A204.1 (cell line): ENCODE data around the gene ADARB1.
"Not testable (repeated sequence)": the region's sequence is repeated elsewhere in the genome, so short reads cannot be mapped to it uniquely, and the experiment has no call there.

Experiments used
- FAIRE-seq: peaks from 2 replicates; lab custom pipeline; 2012; peaks lifted over from hg19 to GRCh38; lab: Jason Lieb, UNC

Gene ADARB1, protein sequence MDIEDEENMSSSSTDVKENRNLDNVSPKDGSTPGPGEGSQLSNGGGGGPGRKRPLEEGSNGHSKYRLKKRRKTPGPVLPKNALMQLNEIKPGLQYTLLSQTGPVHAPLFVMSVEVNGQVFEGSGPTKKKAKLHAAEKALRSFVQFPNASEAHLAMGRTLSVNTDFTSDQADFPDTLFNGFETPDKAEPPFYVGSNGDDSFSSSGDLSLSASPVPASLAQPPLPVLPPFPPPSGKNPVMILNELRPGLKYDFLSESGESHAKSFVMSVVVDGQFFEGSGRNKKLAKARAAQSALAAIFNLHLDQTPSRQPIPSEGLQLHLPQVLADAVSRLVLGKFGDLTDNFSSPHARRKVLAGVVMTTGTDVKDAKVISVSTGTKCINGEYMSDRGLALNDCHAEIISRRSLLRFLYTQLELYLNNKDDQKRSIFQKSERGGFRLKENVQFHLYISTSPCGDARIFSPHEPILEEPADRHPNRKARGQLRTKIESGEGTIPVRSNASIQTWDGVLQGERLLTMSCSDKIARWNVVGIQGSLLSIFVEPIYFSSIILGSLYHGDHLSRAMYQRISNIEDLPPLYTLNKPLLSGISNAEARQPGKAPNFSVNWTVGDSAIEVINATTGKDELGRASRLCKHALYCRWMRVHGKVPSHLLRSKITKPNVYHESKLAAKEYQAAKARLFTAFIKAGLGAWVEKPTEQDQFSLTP

GRCh38 chr21:45074048-45074817 is at the start of gene ADARB1:
Gene ADARB1 (plus strand): TSS chr21:45074580. CDS start chr21:45171657, 97,077 bp downstream.
- no peak for FAIRE-seq

- no peak for FAIRE-seq
Observed at GRCh38 chr21:45026066-45026745, 48.2 kb upstream of the ADARB1 start.

DNA sequence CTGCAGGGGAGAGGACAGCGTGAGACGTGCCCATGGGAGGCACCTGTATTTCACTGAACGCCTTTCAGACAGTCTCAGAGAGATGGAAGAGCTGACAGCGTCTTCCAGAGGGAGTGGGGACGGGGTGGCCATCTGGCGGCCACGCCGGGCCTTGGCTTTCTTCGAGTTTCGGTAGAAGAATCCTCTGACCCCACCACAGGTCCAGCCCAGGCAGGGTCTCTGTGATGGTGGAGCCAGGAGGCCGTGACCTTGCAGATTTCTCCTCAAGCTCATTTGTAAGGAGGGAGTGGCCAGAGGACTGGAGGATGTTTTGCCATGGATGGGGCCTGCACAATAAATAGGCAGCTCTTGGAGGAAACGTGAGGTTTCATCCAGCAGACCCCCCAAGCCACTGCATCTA is 47.6 kb upstream of the ADARB1 start:
- no peak for FAIRE-seq

DNA sequence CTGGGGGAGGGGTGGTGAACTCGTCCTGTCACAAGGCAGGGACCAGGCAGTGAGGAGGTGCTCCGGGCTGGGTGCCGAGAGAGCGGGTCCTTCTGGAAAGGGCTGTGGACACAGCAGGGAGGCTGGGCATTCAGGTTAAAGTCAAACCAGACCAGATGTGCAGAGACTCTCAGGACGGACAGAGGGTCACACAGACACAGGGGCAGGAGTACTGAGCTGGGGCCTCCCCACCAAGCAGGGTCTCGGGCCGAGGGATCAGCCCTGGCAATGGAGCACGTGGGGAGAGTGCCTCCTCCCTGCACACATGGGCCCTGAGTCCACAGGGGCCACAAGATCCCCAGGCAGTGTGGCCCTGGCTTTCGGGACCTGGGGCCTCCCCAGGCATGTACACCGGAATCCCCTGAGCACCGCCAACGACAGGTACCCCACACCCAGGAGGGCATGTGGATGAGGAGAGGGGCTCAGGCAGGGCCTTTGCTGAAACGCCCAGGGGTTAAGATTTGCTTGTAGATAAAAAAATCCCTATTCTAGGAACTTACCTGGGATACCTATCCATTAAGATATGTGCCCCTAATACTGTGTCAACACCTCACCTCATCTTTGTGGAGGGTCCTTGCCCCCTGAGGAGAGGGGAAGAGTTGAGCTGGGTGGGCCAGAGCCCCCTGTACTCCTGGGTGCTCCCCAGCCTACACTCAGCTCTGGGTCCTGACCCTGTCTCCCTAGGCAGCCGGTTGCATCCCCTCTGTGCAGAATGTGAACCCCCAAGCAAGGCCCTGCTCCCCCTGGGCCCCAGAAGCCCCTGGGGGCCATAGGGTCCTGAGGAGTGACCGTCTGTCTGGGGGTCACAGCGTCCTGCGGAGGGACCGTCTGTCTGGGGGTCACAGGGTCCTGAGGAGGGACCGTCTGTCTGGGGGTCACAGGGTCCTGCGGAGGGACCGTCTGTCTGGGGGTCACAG is 46.9 kb upstream of the ADARB1 start:
- FAIRE-seq: no peak

- FAIRE-seq: not testable (repeated sequence)
Observed at GRCh38 chr21:45028645-45029044, 45.7 kb upstream of the ADARB1 start.

GRCh38 chr21:45029298-45029947 is 45.0 kb upstream of the ADARB1 start:
- FAIRE-seq: no peak

DNA sequence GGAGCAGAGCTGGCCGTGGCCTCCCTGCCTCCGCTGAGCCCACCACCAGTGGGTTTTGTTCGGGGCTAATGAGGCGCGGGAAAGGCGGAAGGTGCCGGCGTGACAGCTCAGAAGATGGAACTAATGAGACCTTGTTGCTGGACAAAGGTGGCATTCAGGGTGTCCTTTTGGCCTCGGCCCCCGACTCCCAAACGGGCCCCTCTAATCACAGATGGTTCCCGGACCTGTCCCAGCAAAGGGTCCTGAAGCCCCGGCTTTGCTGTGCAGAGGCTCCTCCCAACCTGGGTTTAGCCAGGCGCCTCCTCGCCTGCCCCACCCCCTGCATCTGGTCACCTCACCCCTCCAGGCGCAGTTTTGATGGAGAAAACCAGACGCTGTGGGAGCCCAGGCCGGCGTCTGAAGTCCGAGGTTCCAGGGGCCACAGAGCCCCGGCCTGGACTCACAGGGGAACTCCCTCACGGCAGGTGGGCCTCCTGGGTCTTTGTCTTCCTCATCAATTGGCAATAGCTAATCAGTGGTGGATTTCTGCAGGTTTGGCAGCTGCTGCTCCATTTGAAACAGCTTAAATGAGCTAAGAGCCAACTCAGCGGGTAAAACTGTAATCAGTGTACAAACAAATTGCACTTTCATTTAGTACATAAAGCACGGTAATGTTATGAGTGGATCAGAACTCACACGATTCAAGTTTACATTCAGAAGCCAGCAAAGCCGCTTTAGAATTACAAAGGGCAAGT is 44.3 kb upstream of the ADARB1 start:
- FAIRE-seq: no peak

- FAIRE-seq: no peak
Observed at GRCh38 chr21:45030682-45031570, 43.5 kb upstream of the ADARB1 start.

GRCh38 chr21:45031571-45032191 is 42.7 kb upstream of the ADARB1 start:
- no peak for FAIRE-seq

DNA sequence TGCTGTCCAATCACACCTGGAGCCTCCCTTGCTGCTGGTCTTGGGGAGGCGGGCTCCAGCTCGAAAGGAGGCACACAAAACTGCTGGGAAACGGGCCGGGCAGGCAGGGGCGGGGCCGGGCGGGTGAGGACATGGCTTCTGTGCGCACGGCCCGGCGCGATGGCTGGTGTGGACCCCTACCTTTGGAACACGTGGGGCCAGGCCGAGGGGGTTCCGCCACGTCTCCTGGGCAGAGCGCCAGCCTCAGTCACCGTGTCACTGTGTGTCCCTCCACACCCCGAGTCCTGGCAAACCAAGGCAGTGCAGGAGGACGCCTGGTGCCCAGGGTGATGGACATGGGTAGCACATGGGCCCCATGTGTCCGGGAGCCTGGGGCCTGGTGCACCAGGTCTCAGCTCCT is 42.0 kb upstream of the ADARB1 start:
- no peak for FAIRE-seq

DNA sequence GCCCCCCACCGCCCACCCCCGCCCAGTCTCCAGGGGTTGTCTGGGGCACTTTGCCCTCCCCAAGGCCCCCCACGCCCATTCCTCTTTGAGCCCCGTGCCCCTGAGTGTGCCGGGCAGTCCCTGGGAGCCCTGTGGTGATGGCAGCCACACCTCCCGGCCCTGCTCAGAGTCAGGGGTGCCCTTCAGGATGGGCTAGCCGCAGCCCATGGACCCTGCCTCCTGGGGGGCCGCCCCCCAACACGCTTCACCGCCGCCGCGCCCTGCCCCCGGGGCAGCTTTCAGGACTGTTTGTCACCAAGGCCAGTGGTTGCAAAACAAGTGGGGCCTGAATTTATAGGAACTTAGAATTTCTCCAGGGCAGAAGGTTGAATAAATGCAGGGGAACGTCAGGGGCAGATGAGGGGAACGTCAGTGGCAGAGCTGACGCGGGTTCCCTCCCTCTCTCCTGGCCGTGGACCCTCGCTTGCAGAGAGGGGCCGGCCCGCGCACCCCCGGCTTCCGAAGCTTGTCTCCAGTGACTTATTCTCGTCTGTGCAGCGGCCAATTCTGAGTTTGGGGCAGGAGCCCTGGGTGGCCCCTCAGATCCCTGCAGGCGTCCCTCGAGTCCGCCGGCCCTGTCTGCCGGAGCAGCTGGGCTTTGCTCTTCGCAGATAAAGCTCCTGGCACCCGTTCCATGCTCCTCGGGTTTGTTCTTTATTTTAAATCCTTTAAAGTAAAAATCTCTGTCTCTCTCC is 41.2 kb upstream of the ADARB1 start:
- FAIRE-seq: no peak

GRCh38 chr21:45033791-45034555 is 40.4 kb upstream of the ADARB1 start:
- FAIRE-seq: no peak

DNA sequence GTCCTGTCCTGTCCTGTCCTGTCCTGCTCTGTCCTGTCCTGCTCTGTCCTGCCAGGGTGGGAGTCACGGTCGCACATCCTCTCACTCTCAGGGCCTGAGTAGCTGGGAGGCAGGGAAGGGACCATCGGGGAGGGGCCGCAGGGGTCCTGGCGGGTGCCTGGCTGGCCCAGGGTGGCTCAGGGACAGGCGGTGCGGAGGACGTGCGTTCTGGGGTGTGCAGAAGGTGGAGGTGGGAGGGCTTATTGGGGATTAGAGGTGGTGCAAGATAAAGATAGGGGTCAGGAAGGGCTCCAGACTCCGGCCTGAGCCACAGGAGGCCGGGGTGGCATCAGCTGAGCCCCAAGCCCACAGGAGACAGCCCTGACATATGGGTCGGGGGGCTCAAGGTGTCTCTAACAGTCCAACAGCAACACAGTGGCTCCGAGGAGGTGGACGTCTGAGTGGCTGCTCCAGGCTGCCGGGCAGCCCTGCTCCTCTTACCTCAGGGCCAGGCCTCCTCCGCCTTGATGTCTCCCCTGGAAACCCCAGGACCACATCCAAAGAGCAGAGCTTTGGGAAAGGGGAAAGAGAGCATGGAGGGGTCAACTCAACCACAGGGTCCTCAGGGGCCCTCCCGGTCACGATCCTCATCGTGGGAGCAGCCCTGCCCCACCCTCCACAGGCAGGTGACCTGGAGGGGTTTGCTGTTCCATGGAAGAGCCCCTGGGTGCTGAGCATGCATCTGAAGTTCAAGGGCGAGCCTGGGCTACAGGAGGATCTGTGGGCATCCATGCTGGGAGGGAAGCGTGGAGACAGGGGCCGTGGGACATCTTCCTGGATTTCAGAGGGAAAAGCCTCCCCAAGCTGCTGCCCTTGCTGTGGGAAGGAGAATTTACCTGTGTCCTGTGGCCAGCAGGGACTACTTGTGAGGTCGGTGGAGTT is 39.6 kb upstream of the ADARB1 start:
- no peak for FAIRE-seq

GRCh38 chr21:45035477-45035848 is 38.9 kb upstream of the ADARB1 start:
- FAIRE-seq: no peak

GRCh38 chr21:45036630-45037029 is 37.8 kb upstream of the ADARB1 start:
- no peak for FAIRE-seq

GRCh38 chr21:45037986-45038385 is 36.4 kb upstream of the ADARB1 start:
- FAIRE-seq: no peak
